Measurements from ENCODE around the gene SIM2.
"Not testable (repeated sequence)": the region's sequence is repeated elsewhere in the genome, so short reads cannot be mapped to it uniquely, and the experiment has no call there.

The SIM2 gene, protein sequence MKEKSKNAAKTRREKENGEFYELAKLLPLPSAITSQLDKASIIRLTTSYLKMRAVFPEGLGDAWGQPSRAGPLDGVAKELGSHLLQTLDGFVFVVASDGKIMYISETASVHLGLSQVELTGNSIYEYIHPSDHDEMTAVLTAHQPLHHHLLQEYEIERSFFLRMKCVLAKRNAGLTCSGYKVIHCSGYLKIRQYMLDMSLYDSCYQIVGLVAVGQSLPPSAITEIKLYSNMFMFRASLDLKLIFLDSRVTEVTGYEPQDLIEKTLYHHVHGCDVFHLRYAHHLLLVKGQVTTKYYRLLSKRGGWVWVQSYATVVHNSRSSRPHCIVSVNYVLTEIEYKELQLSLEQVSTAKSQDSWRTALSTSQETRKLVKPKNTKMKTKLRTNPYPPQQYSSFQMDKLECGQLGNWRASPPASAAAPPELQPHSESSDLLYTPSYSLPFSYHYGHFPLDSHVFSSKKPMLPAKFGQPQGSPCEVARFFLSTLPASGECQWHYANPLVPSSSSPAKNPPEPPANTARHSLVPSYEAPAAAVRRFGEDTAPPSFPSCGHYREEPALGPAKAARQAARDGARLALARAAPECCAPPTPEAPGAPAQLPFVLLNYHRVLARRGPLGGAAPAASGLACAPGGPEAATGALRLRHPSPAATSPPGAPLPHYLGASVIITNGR

DNA sequence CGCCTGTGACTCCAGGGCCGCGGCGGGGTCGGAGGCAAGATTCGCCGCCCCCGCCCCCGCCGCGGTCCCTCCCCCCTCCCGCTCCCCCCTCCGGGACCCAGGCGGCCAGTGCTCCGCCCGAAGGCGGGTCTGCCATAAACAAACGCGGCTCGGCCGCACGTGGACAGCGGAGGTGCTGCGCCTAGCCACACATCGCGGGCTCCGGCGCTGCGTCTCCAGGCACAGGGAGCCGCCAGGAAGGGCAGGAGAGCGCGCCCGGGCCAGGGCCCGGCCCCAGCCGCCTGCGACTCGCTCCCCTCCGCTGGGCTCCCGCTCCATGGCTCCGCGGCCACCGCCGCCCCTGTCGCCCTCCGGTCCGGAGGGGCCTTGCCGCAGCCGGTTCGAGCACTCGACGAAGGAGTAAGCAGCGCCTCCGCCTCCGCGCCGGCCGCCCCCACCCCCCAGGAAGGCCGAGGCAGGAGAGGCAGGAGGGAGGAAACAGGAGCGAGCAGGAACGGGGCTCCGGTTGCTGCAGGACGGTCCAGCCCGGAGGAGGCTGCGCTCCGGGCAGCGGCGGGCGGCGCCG lies at the start of gene SIM2:
SIM2 (plus strand) TSS at position 135 of the 565 bp plus-strand sequence. CDS start 632 bp downstream, outside the sequence.
- no peak for DNase-seq

DNA sequence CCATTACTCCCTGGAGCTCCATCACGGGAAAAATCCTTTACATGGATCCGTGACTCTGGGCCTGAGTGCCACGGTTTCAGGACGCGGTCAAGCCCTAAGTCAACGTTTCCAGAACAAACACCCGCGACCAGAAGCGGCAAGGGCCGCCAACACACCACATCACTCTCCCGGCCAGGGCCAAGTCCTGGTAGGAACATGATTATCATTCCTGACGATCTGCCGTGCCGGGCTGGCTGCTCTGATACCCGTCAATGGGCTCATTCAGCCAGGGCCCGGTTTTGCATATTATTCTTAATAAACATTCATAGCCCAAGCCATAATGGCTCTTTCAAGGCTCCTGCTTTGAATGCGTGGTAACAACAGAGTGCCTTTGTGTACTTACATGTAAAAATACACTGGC lies 44.6 kb upstream of the SIM2 start:
- DNase-seq = no peak

DNA sequence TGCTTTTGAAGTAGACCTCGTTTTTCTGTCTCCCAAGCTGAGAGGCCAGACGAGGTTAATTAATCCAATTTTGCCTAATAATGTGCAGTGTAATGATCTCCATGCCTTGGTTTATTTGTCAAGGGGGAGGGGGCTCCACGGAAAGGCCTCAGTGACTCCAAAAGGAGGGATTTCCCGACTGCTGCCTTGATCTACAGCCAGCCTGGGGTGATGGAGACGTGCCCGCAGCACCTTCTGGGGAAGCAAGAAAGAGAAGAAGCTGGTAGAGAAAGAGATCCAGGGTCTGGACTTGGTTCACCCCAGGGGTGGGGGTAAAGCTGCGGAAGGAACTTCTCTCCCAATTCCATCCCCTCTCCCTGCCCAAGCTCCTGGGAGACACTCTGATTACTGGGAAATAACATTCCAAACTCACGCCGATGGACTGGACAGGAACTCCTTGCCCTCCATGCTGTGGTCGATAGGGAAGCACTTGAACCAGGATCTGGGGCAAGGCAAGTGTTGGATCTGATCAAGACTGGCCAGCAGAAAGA lies 44.1 kb upstream of the SIM2 start:
- no peak for DNase-seq

DNA sequence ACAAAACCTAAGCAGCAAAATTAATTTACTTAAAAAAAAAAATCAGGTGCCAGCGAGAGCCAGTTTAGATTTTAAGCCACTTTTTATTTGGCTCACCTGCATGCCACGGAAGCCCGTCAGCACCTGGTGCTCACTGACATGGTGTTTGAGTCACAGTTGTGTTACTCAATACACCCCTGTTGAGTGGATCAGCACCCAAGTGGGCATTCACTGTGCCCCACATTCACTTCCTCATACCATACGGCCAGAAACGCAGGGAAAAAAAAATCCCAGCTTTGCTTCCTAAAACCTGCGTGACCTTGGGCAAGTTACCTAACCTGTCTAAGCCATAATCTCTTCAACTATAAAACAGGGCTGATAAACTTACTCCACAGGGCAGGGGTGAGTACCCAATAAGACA lies 42.8 kb upstream of the SIM2 start:
- no peak for DNase-seq

DNA sequence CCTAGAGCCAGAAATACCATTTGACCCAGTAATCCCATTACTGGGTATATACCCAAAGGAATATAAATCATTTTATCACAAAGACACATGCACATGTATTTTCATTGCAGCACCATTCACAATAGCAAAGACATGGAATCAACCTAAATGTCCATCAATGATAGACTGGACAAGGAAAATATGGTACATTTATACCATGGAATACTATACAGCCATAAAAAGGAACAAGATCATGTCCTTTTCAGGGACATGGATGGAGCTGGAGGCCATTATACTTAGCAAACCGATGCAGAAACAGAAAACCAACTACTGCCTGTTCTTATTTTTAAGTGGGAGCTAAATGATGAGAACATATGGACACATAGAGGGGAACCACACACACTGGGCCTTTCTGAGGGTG lies 41.6 kb upstream of the SIM2 start:
- DNase-seq = not testable (repeated sequence)

DNA sequence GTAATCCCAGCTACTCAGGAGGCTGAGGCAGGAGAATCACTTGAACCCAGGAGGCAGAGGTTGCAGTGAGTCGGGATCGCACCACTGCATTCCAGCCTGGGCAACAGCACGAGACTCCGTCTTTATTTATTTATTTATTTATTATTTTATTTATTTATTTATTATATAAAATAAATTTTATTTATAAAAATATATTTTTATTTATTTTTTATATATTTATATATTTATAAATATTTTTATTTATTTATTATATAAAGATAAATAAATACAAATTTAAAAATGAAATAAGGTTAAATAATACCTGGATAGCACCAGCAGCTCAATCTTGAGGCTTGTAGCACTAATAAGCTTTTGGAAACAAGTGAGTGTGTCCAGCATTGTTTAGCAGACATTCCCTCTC lies 40.9 kb upstream of the SIM2 start:
- no peak for DNase-seq

DNA sequence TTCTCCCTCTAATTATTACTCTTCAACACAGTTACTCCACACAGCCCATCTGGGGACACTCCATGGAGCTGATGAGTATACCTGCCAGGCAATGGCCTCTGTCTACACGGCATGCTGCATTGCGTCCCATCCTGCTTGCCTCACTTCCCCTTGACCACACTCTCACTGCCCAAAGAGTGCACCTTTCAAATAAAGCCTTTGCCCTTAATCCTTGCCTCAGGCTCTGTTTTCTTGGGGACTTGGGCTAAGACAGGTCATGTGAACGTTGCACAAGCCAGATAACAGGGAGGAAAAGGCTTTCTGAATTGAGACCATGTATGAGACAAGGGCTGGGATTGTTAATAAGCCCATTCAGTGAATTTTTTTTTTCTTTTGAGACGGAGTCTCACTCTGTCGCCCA lies 40.0 kb upstream of the SIM2 start:
- no peak for DNase-seq

DNA sequence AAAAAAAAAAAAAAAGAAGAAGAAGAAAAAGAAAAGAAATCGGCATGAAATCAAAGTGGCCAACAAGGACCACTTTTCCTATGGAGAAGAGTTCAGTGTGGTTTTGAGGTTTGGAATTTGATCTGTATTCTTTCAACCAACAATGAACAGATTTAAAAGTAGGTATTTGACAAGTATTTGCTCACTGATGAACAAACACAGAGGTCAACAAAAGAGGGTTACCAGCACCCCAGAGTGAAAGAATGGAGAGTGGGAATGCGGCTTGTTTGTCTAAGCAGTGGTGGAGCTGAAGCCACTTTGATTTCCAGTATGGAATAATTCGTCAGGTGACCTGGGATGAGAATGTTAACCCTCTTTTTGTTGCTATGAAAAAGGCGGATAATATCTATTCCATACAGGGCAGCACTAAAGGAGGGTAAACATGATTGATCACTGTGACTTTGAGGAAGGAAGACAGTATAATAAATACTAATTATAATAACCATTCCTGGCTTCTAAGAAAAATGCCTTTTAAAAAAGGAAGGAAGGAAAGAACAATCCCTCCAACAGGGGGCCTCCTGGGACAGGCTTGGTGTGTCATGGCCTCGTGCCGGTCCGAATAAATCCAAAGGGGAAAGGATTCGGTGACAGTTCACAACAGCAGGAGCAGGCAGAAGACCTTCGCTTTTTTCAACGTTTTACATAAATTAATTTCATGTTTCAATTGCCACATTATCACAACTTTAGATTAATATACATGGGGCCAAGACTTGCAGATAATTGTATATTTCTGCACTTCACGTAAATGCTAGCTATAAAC lies 37.2 kb upstream of the SIM2 start:
- no peak for DNase-seq

DNA sequence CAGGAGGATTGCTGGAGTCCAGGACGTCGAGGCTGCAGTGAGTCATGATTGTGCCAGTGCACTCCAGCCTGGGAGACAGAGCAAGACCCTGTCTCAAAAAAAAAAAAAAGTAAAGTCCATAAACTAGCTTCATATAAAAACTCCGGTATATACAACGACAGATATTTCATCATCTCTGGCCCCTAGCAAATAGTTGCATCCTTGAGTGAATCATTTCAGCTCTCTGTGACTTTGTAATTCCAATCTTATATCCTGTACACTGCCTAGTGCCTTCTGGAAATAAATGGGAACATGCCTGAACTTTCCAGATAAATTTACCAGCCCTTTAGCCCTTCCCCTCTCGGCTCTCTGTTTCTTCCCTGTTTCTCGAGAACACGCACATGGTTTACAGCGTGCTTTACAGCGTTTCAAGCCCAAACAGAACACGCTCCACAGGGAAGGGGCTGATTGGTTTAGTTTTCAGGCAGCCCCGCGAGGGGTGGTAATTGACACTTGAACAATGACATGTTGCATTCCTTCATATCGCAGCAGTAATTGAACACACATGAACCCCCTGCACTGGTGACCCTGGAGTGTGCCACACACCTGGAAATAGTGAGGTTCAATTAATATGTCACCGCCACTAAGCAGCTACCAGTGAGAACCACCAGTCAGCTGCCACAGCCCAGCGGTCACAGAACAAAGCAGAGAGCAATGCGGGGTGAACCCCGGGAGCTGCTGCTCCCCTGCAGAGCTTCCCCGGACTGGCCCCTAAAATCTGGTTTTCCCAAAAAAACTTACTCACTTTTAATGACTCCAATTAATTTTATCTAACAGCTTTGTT lies 35.7 kb upstream of the SIM2 start:
- DNase-seq = no peak

DNA sequence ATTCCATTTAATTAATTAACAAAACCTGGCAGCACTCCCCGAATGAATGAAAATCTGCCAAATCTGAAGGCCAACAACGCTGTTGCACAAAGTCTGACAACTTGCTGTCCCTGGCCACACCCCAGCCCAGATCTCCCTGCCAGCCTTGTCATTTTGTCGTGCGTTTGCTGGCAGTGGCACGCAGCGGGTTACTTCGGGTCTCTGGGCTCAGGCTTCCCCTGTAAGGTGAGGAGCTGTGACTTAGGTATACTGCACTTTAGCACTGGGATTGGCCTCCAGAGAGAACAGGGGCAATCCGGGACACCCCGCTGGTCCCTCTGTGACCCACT lies 34.3 kb upstream of the SIM2 start:
- no peak for DNase-seq

DNA sequence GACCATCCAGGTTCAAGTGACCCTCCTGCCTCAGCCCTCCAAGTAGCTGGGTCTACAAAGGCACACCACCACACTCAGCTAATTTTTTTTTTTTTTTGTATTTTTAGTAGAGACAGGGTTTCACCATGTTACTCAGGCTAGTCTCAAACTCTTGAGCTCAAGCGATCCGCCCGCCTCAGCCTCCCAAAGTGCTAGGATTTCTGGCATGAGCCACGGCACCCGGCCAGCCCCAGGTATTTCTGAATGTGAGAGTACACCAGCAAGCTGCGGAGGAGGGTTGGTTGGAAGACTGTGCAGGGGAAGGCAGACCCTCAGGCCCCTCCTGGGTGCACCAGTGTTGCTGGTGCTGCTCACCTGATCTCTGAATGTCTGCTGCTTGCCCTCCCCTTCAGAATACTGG lies 33.1 kb upstream of the SIM2 start:
- DNase-seq = no peak

DNA sequence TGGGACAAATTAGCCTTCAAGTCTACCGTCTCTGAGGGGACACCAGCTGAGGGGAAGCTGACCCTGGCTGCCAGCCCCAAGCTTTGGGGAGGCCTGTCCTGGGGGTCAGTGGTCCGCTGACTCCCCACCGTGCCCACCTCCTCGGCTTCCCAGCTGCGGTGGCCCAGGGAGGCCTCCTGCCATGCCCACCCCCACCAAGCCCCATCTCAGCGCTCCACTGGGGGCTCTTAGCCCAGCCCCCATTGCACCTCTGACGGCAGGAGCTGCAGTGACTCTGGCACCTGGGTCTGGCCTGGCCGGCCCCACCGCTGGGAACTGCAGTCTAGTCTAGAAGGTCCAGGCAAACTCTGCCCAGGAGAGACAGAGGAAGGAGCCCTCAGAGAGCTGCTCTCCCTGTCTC lies 30.2 kb upstream of the SIM2 start:
- DNase-seq = no peak

DNA sequence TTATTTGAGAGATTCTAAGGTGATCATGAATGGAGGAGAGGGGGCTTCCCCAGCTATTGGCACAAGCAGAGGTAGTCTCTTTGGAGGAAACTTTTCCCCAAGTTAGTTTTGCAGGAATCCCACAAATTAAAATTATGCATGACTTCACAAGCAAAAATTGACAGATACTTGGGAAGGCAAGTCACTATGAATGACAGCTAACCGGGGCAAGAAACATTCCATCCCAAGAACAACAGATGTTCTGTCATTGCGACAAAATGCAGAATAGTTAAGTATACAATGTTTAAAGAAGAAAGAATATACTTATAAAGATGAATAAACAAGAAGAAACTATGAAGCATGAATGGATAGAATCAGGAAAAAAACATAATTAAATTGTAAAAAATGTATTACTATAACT lies 27.1 kb upstream of the SIM2 start:
- DNase-seq = no peak

DNA sequence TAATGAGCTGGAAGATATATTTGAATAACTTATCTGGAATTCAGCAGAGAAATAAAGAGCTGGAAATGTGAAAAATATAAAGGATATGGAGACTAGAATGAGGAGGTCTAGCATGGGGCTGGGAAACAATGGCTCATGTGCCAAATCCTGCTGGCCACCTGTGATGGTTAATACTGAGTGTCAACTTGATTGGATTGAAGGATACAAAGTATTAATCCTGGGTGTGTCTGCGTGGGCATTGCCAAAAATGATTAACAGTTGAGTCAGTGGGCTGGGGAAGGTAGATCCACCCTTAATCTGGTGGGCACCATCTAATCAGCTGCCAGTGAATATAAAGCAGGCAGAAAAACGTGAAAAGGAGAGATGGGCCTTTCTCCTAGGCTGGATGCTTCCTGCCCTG lies 26.6 kb upstream of the SIM2 start:
- not testable (repeated sequence) for DNase-seq

DNA sequence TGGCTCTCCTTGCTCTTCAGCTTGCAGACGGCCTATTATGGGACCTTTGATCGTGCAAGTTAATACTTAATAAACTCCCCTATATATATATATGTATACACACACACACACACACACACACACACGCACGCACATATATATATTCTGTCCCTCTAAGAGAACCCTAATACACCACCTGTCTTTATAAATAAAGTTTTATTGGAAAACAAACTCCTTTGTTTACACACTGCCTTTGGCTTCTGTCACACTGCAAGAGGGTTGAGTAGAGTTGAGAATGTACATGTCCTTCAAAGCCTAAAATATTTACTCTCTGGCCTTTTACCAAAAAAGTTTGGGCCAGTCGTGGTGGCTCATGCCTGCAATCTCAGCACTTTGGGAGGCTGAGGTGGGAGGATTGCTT lies 26.2 kb upstream of the SIM2 start:
- DNase-seq = no peak

DNA sequence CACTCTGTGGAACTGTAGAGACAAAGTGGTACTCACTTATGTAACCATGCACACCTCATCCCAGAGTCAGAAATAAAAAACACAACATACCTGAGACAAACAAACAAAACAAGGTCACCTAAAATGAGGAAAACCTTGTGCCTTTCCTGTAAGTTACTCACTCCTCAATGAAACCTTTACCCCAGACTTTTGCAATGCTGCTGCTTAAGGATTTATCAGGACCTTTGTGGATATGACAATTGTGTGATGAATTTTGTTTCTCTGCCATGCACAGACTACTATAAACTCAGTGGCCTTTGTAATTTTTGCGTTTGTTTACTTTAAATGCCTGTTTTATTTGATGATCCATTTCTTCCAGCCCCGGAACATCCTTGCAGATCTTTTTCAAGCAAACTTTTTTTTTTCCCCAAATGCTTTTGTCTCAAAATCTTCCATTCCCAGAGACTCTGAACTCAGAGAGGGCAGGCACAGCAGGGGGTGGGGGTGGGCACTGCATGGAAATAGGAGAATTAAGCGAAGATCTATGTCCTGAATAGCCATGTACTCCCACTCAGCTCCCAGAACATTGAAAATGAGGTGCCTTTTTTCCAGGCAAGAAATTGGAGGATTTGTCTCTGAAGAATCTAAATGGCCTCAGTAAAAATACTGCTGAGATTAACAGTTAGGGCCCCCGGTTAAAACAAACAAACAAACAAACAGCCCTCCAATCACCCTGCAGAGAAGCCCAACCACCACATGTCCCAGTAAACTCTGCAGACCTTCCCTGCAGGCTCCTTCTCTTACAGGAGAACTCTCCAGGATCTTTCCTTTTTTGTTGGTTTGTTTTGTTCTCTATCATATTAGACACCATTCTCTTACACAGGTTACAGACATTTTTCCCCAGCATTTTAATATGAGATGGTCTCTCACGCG lies 22.6 kb upstream of the SIM2 start:
- no peak for DNase-seq

DNA sequence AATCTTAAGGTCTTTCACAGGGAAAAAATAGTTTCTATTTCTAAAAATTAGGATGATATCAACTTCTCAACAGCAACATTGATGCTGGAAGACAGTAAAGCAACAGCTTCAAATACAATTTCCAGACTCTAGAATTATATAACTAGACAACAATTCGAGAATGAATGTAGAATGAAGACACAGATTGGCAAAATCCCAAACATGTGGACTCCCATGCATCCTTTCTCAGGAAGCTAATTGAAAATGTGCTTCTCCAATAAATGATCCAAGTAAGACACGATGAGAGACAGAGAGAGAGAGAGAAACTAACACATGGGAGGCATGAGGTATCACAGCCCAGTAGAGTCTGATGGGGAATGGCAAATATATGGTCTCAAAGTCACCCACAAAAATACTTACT lies 21.5 kb upstream of the SIM2 start:
- DNase-seq = no peak

DNA sequence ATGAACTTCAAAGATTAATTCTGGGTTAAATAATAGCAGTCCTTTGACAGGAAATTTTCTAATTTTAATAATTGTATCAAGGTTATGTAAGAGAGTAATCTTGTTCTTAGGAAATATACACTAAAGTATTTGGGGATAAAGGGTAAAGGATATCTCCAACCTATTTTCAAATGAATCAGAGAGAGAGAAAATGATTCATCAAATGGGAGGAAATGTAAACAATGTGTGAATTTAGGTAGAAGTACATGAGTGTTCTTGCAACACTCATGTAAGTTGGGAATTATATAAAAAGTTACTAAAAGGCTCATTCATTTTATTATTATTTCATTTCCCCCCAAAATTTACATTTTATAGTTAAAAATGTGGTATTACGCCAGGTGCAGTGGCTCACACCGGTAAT lies 20.4 kb upstream of the SIM2 start:
- DNase-seq = no peak

DNA sequence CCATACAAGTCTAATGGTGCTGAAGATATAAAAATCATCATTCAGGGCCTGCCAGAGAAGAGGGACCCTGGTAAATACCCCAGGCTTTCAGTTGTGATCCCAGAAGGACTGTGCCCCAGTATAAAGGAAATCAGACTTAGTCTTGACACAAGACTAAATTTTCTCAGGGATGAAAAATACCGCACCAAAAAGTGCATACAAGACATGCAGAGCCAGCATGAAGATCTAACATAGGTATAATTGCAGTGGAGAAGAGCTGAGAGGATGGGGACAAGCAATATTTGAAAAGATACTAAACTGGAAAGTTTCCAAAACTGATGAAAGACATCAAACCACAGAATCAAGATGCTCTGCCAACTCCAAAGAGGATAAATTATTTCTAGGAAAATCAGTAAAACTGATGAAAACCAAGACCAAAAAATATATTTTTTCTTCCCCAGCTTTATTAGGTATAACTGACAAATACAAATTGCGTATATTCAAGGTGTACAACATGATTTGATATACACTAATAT lies 17.7 kb upstream of the SIM2 start:
- no peak for DNase-seq

DNA sequence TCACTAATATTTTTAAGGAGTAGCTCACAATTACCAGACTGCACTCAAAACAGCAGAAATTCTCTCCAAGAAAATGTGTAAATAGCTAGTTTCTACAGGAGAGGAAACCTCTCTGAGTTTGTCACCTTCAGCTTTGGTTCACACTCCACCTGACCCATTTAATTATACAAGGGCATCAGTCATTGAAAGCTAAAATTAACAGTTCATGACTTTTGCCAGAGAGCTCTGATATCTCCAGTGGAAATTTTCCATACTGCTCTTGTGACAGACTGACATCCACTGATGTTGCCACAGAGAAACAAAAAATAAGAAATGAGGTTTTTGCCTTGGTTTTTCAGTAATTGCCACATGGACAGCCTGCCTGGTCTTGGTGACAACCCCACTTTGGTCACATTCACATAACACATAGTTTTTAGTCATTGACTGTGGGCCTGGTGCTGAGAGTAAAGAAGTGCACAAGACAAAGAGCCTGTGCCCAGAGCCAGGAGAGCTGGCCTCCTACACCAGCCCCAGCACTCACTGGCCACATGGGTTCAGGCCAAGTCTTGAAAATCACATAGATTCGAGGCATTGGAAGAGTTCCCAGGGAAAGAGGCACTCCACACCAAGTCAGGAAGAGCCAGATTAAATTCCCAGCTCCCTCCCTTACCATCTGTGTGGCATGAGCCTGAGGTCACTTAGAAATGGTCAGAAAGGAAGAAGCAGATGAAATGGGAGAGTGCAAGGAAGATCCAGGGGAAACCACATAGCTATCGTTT lies 13.8 kb upstream of the SIM2 start:
- DNase-seq = no peak
